NCI-H524 treated with DMSO at 0.1 percent for 48 hours (cell line): Measurements from ENCODE around the gene PRKCD.

Experiments
- DNase-seq: peaks from one replicate; lab custom pipeline; 2025; lab: John Stamatoyannopoulos, UW

PRKCD gene

GRCh38 chr3:53217175-53217574 is 56.2 kb downstream of the PRKCD start:
- no peak for DNase-seq

- no peak for DNase-seq
Measured at GRCh38 chr3:53218131-53218530, 57.1 kb downstream of the PRKCD start.

- peak; percentile 34 for DNase-seq
Measured at GRCh38 chr3:53219895-53220483, 59.0 kb downstream of the PRKCD start.

- DNase-seq: no peak
Measured at GRCh38 chr3:53221345-53221744, 60.3 kb downstream of the PRKCD start.

- no peak for DNase-seq
Measured at GRCh38 chr3:53221827-53222182, 60.8 kb downstream of the PRKCD start.

- DNase-seq: no peak
Measured at GRCh38 chr3:53222183-53222901, 61.3 kb downstream of the PRKCD start.

- no peak for DNase-seq
Measured at GRCh38 chr3:53223025-53223424, 62.0 kb downstream of the PRKCD start.

- no peak for DNase-seq
Measured at GRCh38 chr3:53223541-53223966, 62.5 kb downstream of the PRKCD start.

- no peak for DNase-seq
Measured at GRCh38 chr3:53224026-53224425, 63.0 kb downstream of the PRKCD start.

- no peak for DNase-seq
Measured at GRCh38 chr3:53224536-53224935, 63.5 kb downstream of the PRKCD start.

- DNase-seq: no peak
Measured at GRCh38 chr3:53225181-53225580, 64.2 kb downstream of the PRKCD start.

- no peak for DNase-seq
Measured at GRCh38 chr3:53225651-53226050, 64.6 kb downstream of the PRKCD start.

- DNase-seq: no peak
Measured at GRCh38 chr3:53226142-53226840, 65.3 kb downstream of the PRKCD start.

- no peak for DNase-seq
Measured at GRCh38 chr3:53226841-53227407, 65.9 kb downstream of the PRKCD start.

GRCh38 chr3:53227993-53228885 is 67.2 kb downstream of the PRKCD start:
- DNase-seq: no peak

- no peak for DNase-seq
Measured at GRCh38 chr3:53229171-53229570, 68.2 kb downstream of the PRKCD start.

GRCh38 chr3:53229606-53230005 is 68.6 kb downstream of the PRKCD start:
- DNase-seq: no peak

- no peak for DNase-seq
Measured at GRCh38 chr3:53230041-53230621, 69.1 kb downstream of the PRKCD start.

GRCh38 chr3:53230789-53231188 is 69.8 kb downstream of the PRKCD start:
- no peak for DNase-seq

- DNase-seq: no peak
Measured at GRCh38 chr3:53231532-53232511, 70.8 kb downstream of the PRKCD start.
